GM06990 (cell line): ENCODE measurements around the gene GPR18.

Experiments used
- DNase-seq: peaks from one replicate; pipeline ENCODE4 v3.0.0-alpha.2; 2011; ENCODE audit not compliant: insufficient read length; ENCODE audit errors: extremely low read depth
- H3K27me3 ChIP-seq: replicated peaks from 2 replicates; pipeline ENCODE4 v1.6.0; 2011; ENCODE audit warnings: low read length; ENCODE audit not compliant: control insufficient read depth, insufficient read depth
- H3K36me3 ChIP-seq: 2 replicates; pipeline ENCODE4 v1.5.1; 2011; ENCODE audit warnings: low read length; ENCODE audit not compliant: control insufficient read depth, insufficient read depth
- H3K4me3 ChIP-seq: replicated peaks from 2 replicates; pipeline ENCODE4 v1.5.1; 2011; ENCODE audit warnings: low read depth, mild to moderate bottlenecking, control low read depth, low read length
- TF ChIP-seq, protein P1 (sequence below): IDR thresholded peaks from 2 replicates; pipeline ENCODE4 v1.5.1; 2011; ENCODE audit warnings: low read length, control low read depth, mild to moderate bottlenecking, inconsistent platforms; ENCODE audit not compliant: insufficient read depth, poor library complexity, severe bottlenecking

The GPR18 gene, protein sequence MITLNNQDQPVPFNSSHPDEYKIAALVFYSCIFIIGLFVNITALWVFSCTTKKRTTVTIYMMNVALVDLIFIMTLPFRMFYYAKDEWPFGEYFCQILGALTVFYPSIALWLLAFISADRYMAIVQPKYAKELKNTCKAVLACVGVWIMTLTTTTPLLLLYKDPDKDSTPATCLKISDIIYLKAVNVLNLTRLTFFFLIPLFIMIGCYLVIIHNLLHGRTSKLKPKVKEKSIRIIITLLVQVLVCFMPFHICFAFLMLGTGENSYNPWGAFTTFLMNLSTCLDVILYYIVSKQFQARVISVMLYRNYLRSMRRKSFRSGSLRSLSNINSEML

DNA sequence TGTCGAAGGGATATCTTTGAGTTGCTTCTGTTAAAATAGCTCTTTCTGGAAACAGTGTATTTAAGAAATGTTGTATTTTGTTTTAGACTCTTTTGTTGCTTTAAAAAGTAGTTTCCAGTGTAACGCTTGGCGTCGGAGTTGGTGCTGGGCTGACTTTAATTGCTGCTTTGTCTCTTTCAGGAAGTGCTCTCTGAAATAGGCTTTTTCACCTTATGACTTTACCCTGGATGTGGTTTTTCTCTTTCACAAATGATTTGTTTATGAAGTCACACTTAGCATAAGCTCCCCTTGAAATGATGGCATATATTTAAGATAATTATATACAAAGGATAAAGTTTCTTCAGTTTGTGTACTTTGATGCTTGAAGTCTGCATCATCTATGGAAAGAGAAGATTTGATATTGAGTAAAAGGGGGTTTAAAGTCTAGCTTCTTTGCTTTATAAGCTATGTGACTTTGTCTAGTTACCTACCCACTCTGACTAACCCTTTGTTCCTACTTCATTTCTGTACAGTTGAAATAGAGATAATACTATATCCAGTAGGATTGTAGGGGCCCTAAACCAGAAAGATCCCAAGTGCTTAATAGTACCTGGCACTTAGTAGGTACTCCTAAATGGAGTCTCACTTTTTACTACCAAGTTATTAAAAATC lies at the start of gene GPR18:
Gene GPR18 (minus strand): TSS at position 170 of the 651 bp plus-strand sequence. CDS start 2,507 bp downstream, outside the sequence.
- Histone ChIP-seq H3K27me3 (no peaks in the 10 kb centered on the region), H3K4me3 (no peak within 1 kb of the TSS), H3K36me3 (peaks cover 6% of the 10 kb centered on the region; the same call in 1 of the 2 replicates)
- TF ChIP-seq, protein P1, sequence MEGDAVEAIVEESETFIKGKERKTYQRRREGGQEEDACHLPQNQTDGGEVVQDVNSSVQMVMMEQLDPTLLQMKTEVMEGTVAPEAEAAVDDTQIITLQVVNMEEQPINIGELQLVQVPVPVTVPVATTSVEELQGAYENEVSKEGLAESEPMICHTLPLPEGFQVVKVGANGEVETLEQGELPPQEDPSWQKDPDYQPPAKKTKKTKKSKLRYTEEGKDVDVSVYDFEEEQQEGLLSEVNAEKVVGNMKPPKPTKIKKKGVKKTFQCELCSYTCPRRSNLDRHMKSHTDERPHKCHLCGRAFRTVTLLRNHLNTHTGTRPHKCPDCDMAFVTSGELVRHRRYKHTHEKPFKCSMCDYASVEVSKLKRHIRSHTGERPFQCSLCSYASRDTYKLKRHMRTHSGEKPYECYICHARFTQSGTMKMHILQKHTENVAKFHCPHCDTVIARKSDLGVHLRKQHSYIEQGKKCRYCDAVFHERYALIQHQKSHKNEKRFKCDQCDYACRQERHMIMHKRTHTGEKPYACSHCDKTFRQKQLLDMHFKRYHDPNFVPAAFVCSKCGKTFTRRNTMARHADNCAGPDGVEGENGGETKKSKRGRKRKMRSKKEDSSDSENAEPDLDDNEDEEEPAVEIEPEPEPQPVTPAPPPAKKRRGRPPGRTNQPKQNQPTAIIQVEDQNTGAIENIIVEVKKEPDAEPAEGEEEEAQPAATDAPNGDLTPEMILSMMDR, result no peak
- DNase-seq, result no peak

DNA sequence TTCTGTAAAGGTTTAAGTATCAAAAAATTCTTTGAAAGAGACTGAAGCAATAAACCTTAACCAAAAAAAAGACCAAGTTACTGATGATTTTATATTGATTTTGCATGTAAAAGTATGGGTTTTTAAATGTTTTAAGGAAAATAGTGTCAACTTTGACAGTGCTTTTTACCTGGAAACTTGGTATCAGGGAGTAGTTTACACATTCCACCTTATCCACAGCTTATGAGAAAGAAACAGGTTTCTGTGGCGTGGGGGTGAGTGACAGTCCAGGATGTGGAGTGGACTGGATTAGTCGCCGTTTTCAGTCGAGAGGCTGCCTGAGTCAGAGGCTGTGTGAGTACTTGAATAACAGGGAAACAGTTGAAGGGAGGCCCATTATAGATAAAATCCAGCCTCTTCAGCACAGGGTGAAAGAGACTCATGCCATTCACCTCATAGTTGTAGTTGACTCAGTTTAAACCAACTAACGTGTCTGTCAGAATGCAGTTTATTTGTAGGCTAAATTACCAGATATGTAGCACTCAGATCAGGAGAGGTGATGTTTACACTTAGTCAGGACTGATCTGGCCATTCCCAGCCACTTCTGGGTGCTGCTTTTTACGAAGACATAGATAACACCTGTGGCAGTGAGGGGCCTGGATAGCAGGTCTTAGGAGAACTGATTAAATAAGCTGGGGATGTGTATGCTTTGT lies 49.6 kb upstream of the GPR18 start:
- Histone ChIP-seq H3K27me3 (no peaks in the 10 kb centered on the region), H3K4me3 (peak overlapping the region; percentile 38), H3K36me3 (no peaks in the 10 kb centered on the region)
- DNase-seq, result no peak
- TF ChIP-seq, protein P1, result no peak

DNA sequence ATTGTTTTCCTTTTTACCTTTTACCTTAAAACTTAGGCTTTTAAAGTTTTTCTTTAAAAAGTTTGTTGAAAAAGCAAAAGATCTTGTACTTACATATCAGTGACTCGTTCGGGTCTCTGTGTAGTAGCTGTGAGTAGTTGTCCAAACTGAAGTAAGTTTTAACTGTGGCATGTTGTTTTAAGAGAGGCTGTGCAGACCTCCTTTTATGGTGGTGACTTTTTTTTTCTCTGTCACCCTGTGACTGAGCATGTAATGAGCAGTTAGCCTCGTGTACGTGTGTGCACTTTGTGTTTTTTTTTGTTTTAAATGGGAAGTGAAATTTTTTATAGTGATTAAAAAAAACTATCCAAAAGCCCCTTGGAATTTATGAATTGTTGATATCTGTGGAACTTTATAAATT lies 49.1 kb upstream of the GPR18 start, which contains the start of gene GPR183:
Gene GPR183 (minus strand): TSS at position 153 of the 400 bp plus-strand sequence. CDS start 11,254 bp downstream, outside the sequence.
- Histone ChIP-seq H3K27me3 (no peaks in the 10 kb centered on the region), H3K4me3 (peak within 1 kb of the TSS; percentile 60), H3K36me3 (no peaks in the 10 kb centered on the region)
- DNase-seq, result no peak
- TF ChIP-seq, protein P1, result no peak

DNA sequence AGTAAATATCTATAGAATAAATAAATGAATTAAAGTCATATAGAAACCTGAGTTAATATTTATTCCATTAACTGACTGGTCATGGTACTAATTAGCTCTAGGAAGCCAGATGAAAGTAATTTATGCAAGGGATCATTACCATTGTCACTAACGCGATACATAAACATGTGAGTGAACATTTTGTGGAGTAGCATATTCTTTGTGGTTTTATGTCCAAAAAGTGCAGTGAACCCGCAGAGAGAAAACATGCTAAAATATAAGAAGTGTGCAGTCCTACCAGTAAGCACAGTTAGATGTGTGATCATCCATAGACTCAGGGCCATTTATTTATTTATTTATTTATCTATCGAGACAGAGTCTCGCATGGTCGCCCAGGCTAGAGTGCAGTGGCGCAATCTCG lies 47.4 kb upstream of the GPR18 start:
- TF ChIP-seq, protein P1, result no peak
- Histone ChIP-seq H3K4me3 (peak overlapping the region; percentile 60), H3K27me3 (no peaks in the 10 kb centered on the region), H3K36me3 (no peaks in the 10 kb centered on the region)
- no peak for DNase-seq

DNA sequence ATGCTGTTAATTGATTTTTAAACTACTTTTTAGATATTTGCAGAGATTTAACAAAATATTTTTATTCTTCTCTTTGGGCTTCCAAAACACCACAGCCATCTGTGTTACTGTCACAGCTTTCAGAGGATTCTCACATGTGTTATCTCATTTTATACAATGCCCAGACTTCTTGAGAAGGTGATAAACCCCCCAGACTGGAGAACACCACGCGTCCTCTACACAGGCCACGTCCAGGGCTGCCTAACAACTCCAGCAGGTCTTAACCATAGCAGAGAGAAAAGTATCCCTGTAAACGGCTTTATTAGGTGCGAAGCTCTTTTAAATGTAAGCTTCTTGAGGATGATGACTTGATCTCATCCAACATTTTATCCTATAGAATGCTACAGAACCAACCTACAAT lies 47.0 kb upstream of the GPR18 start:
- H3K27me3 ChIP-seq, result no peaks in the 10 kb centered on the region
- TF ChIP-seq, protein P1, result no peak
- DNase-seq, result no peak
- H3K4me3 ChIP-seq, result peak overlapping the region; percentile 60
- H3K36me3 ChIP-seq, result 0 out of 2 replicates have a peak, but pooled peaks cover under 1% of the 10 kb centered on the region
